H1 (cell line): ENCODE results near the gene CRYGB. TPM values are rescaled to one million over a fixed set of nuclear protein-coding genes. Genes with fewer than 3 reads are reported as not detected.

ENCODE experiments used
- CHD2 ChIP-seq: IDR thresholded peaks from 2 replicates; pipeline ENCODE4 v1.6.1; 2012; ENCODE audit warnings: low read length, improper control_type of control experiment
- SP2 ChIP-seq: IDR thresholded peaks from 2 replicates; pipeline ENCODE4 v1.6.1; 2012; ENCODE audit warnings: mild to moderate bottlenecking, low read length, inconsistent platforms
- TAF1 ChIP-seq: IDR thresholded peaks from 2 replicates; pipeline ENCODE4 v1.6.1; 2011; ENCODE audit warnings: mild to moderate bottlenecking, low read depth, low read length
- TCF12 ChIP-seq: IDR thresholded peaks from 2 replicates; pipeline ENCODE4 v1.6.1; 2011; ENCODE audit warnings: low read depth, mild to moderate bottlenecking, low read length
- polyA plus RNA-seq, 7 experiments: library from polyadenylated mRNA; depleted of rRNA in 3 of 7; stranded (reverse) in 5 of 7; unstranded in 2 of 7; fragments of >200 nt in 5 of 7; fragments of 200-250 nt in 2 of 7; gene quantifications; 1 replicate in 5 of 7; 2 replicates in 1 of 7; 4 replicates in 1 of 7; pipeline versions ENCODE4 v1.2.1 to v1.2.3, GENCODE V29; 2011 to 2013; ENCODE audit warnings: missing spikeins in 2 of 7, mixed read lengths in 2 of 7
- total RNA-seq: library from RNA; stranded (reverse); fragmentation: NEBNext Ultra II Directional; extraction: Animal tissue kit (Norgen Biotek cat#: 25700); gene quantifications from 2 replicates; pipeline ENCODE4 v1.2.1, GENCODE V29; 2021
- TF ChIP-seq, protein P1 (sequence below): fragments of 300-600 bp; sonication (generic); IDR thresholded peaks from 2 replicates; pipeline ENCODE4 v1.7.1; 2012; ENCODE audit warnings: low read length, moderate library complexity, mild to moderate bottlenecking, inconsistent platforms; ENCODE audit not compliant: insufficient replicate concordance

The CRYGB gene
- total and polyA plus RNA-seq, 2 of the 8 experiments (the other 6 are each of a cell fraction or from before 2014, with no cell fraction given) = 0.38 TPM; not detected in 1

DNA sequence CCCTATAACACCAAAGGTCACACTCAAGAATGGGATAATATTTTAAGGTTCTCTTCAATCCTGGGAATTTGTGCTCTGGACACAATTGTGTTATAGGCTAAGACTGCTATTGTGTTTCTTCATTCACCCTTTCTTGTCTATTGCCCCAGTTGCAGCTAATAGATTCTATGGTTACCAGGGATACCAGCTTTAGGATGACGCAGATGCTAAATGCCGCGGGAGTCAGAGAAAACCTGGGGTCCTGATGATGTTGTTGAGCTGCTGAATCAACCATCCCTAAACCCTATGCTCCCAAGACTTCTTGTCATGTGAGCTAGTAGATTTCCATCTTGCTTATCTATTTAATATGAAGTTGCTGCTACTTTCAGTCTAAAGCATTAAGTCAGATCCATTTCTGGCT is 27.0 kb downstream of the CRYGB start (continued):
- TF ChIP-seq, protein P1, sequence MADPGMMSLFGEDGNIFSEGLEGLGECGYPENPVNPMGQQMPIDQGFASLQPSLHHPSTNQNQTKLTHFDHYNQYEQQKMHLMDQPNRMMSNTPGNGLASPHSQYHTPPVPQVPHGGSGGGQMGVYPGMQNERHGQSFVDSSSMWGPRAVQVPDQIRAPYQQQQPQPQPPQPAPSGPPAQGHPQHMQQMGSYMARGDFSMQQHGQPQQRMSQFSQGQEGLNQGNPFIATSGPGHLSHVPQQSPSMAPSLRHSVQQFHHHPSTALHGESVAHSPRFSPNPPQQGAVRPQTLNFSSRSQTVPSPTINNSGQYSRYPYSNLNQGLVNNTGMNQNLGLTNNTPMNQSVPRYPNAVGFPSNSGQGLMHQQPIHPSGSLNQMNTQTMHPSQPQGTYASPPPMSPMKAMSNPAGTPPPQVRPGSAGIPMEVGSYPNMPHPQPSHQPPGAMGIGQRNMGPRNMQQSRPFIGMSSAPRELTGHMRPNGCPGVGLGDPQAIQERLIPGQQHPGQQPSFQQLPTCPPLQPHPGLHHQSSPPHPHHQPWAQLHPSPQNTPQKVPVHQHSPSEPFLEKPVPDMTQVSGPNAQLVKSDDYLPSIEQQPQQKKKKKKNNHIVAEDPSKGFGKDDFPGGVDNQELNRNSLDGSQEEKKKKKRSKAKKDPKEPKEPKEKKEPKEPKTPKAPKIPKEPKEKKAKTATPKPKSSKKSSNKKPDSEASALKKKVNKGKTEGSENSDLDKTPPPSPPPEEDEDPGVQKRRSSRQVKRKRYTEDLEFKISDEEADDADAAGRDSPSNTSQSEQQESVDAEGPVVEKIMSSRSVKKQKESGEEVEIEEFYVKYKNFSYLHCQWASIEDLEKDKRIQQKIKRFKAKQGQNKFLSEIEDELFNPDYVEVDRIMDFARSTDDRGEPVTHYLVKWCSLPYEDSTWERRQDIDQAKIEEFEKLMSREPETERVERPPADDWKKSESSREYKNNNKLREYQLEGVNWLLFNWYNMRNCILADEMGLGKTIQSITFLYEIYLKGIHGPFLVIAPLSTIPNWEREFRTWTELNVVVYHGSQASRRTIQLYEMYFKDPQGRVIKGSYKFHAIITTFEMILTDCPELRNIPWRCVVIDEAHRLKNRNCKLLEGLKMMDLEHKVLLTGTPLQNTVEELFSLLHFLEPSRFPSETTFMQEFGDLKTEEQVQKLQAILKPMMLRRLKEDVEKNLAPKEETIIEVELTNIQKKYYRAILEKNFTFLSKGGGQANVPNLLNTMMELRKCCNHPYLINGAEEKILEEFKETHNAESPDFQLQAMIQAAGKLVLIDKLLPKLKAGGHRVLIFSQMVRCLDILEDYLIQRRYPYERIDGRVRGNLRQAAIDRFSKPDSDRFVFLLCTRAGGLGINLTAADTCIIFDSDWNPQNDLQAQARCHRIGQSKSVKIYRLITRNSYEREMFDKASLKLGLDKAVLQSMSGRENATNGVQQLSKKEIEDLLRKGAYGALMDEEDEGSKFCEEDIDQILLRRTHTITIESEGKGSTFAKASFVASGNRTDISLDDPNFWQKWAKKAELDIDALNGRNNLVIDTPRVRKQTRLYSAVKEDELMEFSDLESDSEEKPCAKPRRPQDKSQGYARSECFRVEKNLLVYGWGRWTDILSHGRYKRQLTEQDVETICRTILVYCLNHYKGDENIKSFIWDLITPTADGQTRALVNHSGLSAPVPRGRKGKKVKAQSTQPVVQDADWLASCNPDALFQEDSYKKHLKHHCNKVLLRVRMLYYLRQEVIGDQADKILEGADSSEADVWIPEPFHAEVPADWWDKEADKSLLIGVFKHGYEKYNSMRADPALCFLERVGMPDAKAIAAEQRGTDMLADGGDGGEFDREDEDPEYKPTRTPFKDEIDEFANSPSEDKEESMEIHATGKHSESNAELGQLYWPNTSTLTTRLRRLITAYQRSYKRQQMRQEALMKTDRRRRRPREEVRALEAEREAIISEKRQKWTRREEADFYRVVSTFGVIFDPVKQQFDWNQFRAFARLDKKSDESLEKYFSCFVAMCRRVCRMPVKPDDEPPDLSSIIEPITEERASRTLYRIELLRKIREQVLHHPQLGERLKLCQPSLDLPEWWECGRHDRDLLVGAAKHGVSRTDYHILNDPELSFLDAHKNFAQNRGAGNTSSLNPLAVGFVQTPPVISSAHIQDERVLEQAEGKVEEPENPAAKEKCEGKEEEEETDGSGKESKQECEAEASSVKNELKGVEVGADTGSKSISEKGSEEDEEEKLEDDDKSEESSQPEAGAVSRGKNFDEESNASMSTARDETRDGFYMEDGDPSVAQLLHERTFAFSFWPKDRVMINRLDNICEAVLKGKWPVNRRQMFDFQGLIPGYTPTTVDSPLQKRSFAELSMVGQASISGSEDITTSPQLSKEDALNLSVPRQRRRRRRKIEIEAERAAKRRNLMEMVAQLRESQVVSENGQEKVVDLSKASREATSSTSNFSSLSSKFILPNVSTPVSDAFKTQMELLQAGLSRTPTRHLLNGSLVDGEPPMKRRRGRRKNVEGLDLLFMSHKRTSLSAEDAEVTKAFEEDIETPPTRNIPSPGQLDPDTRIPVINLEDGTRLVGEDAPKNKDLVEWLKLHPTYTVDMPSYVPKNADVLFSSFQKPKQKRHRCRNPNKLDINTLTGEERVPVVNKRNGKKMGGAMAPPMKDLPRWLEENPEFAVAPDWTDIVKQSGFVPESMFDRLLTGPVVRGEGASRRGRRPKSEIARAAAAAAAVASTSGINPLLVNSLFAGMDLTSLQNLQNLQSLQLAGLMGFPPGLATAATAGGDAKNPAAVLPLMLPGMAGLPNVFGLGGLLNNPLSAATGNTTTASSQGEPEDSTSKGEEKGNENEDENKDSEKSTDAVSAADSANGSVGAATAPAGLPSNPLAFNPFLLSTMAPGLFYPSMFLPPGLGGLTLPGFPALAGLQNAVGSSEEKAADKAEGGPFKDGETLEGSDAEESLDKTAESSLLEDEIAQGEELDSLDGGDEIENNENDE = no peak
- TF ChIP-seq SP2 (no peak), TAF1 (no peak), TCF12 (no peak), CHD2 (no peak)
